GM19240 (cell line): ENCODE results near the gene NACA.
"Not testable (repeated sequence)": the region's sequence is repeated elsewhere in the genome, so short reads cannot be mapped to it uniquely, and the experiment has no call there.

ENCODE experiments used
- DNase-seq: peaks from one replicate; pipeline ENCODE4 v3.0.0; 2011; ENCODE audit warnings: low spot score; ENCODE audit not compliant: insufficient read length

NACA gene

DNA sequence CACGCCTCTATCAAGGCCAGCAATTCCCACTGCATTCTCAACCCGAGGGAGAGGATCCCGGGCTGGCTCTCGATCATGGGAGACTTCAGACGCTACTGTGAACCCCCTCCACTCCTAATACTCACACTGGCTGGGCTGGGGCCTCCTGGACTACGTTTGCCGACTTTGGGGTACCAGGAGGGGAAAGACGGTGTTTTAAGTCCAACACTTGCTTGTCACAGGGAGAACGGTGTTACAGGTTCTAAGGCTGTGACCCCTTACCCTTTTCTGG is 463 bp downstream of the NACA start:
- no peak for DNase-seq

DNA sequence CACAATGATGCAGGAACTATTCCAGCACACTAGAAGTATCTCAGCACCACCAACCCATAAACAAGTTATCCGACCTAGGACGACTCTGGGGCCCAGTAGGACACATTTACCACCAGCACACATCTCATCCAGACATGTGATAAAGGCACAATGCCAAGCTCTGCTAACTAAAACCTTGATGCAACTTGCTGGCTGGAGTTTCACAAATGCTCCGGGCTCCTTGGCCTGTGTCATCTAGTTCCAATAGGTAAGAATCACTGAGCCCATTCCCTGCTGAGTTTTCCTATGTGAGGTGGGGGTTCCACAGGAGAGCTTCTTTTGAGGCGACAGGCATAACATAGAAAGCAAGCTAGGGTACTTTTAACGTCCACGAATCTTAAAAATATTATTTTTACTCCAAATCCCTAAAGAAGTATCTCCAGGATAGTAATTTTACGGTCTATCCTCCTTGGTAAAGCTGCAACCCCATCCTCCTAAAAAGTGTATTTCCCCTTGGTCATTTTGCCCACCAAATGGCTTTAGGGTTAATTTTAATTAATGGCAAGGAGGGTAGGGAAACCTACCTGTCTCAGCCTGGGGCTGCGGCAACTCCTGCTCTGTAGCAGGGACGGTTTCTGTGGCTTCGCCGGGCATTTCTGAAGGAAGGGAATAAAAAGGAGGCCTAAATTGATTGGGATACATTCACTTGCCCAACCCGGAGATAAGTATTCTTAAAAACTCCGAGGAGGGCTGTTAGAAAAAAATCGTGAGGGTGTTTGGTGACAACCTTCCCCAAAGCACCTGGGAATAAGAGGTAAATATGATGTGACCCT is 1.0 kb downstream of the NACA start:
- no peak for DNase-seq

DNA sequence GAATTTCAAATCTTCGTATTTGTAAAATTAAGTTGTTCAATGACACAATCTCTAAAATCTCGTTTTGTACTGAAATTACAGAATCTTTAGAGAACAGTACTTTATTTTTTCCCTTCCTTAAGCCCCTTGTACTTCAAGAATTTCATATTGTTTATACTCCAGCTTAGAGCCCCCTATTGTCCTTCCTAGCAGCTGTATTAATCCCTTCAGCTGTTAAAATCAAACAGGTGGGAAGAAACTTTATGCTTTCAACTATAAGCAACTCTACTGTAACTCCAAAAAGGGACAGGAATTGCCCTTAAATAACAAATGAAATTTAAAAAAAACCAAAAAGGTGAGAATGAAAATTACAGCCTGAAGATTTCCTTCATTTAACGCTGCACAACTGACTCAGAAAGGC is 1.7 kb downstream of the NACA start:
- no peak for DNase-seq

DNA sequence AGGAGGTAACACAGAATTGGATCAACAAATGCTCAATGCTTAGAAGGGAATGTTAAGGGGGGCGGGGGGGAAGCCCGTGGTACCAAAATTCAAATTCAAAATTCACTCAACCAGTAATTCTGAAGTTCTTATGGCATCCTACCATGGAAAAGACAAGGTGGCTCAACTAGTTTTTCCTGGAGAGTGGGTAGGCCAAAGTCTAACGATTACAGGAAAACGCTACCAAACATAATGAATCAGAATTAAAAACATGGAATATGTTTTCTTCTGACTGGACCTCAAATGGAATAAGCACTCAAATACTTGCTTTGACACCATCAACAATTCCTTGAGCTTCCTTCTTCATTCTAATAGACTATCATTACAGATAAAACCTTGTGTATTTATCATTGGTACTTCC is 2.3 kb downstream of the NACA start:
- DNase-seq: no peak

DNA sequence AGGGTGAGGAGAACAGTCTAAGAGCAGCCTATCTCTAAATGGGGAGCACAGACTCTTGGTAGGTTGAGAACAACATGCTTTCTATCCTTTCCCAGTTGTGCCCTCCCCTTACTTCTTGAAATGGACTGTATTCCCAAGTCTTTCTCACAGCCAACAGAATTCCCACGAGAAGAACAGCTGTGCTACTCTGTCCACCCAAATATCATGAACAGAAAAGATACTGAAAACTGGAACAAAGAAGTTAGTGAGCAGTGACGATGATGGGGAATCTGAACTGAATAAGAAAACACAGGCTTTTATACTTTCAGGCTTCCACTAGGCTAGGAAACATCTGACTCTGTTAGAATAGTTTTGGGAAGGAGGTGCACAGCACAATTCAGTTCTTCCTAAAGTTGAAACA is 3.4 kb downstream of the NACA start:
- DNase-seq: no peak

DNA sequence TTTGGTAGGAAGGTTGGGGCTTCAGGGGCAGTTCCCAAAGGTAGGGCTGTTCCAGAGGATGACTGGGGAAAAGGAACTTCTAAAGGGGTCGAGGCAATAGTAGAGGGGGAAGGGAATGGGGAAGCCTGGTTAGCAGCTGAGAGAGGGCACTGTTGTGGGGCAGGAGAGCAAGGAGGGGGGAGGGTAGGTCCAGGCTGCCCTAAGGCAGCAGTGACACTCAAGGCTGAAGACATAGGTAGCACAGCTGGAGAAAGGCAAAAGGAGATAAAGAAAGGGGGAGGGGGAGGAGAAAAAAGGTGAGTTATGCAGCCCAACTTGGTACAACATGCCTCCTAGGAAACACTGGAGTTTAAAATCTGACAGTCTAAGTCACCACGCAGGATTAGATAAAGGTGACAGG is 3.9 kb downstream of the NACA start:
- DNase-seq: no peak

DNA sequence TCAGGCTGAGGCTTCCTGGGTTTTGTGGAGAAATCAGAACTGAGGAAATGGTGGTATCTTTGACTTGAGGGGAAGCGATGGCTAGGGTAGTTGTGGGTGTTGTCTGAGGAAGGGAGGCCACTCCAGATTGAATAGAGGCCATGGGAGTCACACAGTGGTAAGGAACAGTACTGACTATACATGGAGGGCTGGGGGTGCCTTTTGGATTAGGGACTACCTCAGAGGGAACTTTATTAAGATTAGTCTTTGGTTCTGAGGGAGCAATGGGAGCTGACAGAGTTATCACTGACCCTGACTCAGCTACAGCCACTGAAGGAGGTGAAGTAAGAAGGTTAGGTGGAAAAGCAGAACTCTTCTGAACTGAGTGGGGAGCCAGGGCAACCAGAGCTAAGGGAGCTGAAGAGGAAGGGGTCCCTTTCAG is 4.4 kb downstream of the NACA start:
- no peak for DNase-seq

DNA sequence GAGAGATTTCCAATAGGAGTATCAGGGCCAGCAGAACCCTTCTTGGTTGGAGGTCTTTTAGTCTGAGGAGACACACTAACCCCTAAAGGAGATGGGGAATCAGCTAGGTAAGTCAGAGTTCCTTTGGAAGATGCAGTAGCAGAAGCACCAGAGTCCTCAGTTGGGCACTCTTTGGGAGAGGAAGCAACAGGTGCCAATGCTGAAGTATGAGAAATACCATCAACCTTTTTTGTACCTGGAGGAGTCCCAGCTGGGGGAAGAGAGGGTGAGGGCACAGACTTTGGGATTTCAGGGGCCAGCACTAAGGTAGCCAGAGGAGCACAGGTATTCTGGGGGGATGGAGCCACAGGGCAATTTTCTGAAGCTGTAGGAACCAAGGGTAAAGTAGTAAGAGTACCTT is 6.0 kb downstream of the NACA start:
- DNase-seq: no peak

DNA sequence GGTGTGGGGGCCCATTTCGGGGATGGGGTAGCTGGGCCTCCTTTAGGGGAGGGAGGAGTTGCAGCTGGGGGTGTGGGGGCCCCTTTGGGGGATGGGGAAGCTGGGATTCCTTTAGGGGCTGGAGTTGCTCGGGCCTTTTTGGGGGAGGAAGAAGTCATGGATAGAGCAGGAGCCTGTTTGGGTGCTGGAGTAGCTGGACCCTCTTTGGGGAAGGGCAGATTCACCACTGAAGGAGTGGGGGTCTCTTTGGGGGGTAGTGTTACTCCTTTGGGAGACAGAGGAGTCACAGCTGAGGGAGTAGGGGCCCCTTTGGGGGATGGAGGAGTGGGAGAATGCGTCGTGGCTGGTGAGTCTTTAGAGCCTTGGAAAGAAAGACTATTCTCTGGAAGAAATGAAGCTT is 6.5 kb downstream of the NACA start:
- no peak for DNase-seq

DNA sequence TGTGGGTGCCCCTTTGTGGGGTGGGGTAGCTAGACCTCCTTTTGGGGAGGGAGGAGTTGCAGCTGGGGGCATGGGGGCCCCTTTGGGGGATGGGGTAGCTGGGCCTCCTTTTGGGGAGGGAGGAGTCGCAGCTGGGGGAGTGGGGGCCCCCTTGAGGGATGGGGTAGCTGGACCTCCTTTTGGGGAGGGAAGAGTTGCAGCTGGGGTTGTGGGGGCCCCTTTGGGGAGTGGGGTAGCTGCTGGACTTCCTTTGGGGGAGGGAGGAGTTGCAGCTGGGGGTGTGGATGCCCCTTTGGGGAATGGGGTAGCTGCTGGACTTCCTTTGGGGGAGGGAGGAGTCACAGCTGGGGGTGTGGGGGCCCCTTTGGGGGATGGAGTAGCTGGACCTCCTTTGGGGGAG is 7.0 kb downstream of the NACA start:
- no peak for DNase-seq

DNA sequence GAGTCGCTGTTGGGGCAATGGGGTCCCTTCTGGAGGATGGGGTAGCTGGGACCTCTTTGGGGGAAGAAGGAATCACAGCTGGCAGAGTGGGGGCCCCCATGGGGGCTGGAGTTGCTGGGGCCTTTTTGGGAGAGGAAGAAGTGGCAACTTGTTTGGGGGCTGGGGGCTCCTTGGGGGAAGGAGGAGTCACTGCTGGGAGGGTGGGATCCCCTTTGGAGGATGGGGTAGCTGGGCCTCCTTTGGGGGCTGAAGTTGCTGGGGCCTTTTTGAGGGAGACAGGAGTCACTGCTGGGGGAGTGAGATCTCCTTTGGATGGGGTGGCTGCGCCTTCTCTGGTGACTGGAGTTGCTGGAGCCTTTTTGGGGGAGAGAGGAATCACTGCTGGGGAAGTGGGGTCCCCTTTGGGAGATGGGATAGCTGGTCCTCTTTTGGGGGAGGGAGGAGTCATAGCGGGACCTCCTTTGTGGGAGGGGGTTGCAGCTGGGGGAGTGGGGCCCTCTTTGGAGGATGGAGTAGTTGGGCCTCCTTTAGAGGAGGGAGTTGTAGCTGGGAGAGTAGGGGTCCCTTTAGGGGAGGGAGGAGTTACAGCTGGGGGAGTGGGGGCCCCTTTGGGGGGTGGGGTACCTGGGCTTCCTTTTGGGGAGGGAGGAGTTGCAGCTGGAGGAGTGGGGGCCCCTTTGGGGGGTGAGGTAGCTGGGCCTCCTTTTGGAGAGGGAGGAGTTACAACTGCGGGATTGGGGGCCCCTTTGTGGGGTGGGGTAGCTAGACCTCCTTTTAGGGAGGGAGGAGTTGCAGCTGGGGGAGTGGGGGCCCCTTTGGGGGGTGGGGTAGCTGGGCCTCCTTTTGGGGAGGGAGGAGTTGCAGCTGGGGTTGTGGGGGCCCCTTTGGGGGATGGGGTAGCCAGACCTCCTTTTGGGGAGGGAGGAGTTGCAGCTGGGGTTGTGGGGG is 7.9 kb downstream of the NACA start:
- no peak for DNase-seq

DNA sequence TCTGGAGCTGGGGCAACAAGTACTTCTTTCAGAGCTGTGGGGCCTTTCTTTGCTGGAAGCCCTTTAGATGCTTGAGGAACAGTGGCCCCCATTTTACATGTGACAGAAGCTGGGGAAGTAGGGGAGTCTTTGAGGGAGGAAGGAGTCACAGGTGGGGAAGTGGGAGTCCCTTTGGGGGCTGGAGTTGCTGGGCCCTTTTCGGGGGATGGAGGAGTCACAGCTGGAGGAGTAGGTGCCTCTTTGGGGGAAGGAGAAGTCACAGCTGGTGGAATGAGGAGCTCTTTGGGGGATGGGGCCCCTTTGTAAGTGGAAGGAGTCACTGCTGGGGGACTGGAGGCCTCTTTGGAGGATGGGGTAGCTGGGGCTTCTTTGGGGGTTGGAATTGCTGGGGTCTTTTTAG is 8.6 kb downstream of the NACA start:
- no peak for DNase-seq

DNA sequence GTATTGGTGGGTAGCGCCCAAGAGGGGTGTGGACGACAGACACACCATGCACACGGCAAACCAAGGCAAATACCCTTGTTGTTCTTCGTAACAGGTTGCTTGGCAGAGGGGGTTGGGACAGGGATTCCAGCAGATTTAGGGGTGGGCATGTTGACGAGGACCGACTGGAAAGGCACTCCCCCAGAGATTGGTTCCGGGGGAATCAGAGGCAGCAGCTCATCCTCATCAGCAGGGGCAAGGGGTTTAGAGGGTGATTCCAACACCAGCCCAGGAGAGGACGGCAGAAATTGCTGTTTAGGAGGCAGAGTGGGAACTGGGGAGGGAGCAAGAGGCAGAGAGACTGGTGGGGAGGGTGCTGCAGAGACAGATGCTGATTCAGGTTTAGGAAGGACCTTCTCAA is 9.3 kb downstream of the NACA start:
- no peak for DNase-seq

DNA sequence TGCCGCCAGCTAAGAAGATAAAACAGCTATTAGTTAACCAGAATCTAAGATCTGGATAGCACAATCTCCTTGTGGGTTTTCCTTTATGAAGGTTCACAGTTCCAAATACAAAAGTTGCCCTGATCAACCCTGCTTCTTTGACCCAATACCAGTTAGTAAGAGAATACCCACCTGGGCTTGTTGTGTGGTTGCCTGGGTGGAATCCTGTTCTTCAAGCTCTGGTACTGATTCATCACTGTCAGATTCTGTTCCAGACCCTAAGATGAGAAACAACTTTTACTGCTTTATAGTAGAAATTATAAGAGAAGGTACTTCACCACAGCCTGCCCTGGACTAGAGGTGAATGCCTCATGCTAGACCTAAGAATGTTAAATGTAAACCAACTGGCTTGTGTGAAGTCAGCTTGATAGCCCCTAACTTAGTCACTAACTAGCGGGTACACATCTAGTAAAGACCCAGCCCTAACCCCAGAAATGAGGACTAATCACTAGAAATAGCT is 10.6 kb downstream of the NACA start:
- no peak for DNase-seq

DNA sequence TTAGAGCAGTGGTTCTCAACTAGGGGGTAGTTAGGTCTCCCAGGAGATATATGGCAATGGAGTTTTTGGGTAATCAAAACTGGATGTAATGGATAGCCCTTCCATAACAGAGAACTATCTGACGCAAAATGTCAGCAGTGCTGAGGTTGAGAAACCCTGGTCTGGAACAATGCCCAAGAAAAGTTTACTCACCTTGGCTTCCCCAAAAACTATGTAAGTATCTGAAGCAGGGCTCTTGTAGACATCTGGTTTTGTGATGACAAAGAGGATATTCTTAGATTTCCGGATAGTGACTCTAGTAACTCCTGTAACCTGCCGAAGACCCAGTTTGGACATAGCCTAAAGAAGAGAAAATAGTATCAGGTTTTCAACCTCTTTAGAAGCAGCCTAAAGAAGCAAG is 11.8 kb downstream of the NACA start:
- DNase-seq: no peak

DNA sequence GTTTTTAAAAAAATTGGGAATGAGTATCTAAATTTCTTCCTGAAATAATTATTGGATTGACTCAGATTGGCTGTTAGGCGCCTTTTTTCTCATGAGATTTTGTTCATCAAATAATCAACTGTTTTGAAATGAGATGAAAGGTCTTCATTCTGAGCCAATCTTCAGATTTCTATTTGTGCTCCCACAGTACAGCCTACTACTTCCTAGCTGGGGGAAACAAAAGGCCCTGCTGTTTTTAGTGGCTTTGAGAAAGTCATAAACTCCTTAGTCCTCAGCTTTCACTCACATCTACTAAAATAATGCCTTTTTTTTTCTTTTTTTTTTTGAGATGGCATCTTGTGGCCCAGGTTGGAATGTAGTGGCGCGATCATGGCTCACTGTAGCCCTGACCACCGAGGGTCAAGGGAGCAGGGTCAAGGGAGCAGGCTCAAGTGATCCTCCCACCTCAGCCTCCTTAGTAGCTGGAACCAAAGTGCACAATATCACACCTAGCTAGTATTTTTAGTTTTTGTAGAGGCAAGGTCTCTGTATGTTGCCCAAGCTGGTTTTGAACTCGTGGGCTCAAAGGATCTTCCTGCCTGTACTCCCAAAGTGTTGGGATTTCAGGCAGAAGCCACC is 15.2 kb downstream of the NACA start:
- DNase-seq: no peak

DNA sequence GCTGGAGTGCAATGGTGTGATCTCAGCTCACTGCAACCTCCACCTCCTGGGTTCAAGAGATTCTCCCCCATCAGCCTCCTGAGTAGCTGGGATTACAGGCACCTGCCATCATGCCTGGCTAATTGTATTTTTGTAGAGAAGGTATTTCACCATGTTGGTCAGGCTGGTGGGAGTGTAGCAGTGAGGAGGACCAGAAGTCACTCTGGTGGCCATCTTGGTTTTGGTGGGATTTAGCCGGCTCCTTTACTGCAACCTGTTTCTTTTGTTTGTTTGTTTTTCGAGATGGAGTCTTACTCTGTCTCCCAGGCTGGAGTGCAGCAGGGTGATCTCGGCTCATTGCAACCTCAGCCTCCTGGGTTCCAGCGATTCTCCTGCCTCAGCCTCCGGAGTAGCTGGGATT is 20.6 kb downstream of the NACA start:
- not testable (repeated sequence) for DNase-seq

DNA sequence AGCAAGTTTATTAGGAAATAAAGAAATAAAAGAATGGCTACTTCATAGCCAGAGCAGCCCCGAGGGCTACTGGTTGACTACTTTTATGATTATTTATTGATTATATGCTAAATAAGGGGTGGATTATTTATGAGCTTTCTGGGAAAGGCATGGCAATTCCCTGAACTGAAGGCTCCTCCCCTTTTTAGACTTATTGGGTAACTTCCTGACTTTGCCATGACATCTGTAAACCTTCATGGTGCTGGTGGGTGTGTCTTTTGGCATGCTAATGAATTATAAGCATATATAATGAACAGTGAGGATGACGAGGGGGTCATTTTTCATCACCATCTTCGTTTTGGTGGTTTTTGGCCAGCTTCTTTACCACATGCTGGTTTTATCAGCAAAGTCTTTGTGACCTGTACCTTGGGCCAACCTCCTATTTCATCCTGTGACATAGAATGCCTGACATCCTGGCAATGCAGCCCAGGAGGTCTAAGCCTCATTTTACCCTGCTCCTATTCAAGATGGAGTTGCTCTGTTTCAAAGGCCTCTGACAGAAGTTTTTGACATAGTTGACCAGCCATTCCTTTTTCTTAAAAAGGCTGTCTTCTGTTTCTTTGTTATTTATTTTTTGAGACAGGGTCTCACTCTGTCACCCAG is 26.0 kb downstream of the NACA start:
- no peak for DNase-seq

DNA sequence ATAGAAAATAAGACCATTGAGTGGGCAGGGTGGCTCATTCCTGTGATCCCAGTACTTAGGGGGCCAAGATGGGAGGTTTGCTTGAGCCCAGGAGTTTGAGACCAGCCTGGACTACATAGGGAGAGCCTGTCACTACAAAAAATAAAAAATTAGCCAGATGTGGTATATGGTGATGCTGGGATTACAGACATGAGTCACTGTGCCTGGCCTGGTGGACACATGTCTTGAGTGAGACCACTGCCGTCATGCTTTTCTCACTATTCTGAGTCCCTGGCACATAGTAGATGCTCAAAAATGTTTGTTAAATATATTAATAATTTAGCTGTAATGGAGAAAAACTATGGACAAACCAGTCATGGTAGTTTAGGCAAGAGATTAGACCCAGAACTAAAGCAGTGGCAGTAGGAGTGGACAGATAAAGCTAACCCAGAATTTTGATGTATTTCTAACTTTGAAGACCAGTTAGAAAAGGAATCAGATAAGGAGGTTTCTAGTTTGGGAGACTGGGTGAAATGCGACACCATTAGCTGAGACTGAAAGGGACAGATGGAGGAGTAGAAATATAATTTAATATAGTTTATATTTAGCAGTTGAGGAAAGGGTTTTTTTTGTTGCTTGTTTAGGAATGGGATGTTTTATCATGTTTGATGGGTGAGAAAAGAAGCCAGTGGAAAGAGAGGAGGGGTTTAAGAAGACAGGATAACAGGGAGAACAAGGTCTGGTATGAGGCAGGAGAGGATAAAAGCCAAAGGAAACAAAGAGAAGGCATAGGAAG is 29.6 kb downstream of the NACA start:
- no peak for DNase-seq

DNA sequence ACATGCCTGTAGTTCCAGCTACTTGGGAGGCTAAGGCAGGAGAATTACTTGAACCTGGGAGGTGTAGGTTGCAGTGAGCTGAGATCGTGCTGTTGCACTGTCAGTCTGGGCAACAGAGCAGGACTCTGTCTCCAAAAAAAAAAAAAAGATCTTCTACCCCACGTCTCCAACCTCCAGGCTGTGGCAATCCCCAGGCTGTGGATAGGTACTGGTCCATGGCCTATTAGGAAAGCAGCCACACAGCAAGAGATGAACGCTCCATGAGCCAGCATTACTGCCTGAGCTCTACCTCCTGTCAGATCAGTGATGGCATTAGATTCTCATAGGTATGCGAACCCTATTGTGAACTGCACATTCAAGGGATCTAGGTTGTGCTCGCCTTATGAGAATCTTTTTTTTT is 30.9 kb downstream of the NACA start:
- no peak for DNase-seq

DNA sequence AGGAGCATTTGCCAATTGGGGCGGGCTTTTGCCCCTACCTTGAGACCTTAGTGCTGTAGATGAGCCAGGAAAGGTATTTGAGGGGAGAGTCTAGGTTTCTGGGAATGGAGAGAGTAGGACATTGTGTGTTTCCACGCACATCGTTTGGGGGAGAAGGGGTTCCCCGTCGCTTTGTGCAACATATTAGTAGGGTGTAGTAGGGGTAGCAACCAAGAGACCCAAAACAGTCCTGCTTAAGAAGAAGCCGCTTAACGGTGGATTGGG is 36.3 kb downstream of the NACA start:
- DNase-seq: peak; percentile 3
